ENCODE data around the gene MPLKIP. TPM values are rescaled to one million over a fixed set of nuclear protein-coding genes. Genes with fewer than 3 reads are reported as not detected.
"Not testable (repeated sequence)": the region's sequence is repeated elsewhere in the genome, so short reads cannot be mapped to it uniquely, and the experiment has no call there.

MPLKIP gene
- total RNA-seq, 1 experiment from 2014 or later, result 61.6 TPM

DNA sequence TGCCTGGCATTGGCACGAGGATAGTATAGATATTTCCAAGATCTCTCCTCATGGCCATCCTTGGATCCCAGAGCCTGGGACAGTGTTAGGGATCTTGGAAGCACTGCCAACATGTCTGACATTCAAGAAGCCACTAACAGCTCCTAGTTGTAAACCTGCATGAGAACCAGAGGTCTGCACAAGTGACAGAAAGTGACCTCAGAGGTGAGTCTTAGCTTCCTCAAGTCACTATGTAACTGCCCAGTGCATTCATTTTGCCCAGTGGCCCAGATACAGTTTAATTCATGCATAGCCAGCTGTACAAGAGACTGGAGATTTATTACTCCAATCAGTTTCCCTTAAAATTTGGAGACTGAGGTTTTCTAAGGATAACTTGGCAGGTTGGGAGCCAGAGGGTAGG lies 17.1 kb upstream of the MPLKIP start (continued):
- TF ChIP-seq, protein P1, sequence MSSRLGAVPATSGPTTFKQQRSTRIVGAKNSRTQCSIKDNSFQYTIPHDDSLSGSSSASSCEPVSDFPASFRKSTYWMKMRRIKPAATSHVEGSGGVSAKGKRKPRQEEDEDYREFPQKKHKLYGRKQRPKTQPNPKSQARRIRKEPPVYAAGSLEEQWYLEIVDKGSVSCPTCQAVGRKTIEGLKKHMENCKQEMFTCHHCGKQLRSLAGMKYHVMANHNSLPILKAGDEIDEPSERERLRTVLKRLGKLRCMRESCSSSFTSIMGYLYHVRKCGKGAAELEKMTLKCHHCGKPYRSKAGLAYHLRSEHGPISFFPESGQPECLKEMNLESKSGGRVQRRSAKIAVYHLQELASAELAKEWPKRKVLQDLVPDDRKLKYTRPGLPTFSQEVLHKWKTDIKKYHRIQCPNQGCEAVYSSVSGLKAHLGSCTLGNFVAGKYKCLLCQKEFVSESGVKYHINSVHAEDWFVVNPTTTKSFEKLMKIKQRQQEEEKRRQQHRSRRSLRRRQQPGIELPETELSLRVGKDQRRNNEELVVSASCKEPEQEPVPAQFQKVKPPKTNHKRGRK (CRISPR knock-in tag; IDR thresholded peaks at IDR 0.05; ENCODE audit: borderline replicate concordance), result no peak
- TF ChIP-seq, protein P2, sequence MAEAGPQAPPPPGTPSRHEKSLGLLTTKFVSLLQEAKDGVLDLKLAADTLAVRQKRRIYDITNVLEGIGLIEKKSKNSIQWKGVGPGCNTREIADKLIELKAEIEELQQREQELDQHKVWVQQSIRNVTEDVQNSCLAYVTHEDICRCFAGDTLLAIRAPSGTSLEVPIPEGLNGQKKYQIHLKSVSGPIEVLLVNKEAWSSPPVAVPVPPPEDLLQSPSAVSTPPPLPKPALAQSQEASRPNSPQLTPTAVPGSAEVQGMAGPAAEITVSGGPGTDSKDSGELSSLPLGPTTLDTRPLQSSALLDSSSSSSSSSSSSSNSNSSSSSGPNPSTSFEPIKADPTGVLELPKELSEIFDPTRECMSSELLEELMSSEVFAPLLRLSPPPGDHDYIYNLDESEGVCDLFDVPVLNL (CRISPR knock-in tag; IDR thresholded peaks at IDR 0.05; ENCODE audit: borderline replicate concordance, low read depth), result no peak
- TF ChIP-seq SP1 (CRISPR knock-in tag; conservative IDR thresholded peaks at IDR 0.05) (no peak), ZNF121 (CRISPR knock-in tag; IDR thresholded peaks at IDR 0.05) (no peak)

DNA sequence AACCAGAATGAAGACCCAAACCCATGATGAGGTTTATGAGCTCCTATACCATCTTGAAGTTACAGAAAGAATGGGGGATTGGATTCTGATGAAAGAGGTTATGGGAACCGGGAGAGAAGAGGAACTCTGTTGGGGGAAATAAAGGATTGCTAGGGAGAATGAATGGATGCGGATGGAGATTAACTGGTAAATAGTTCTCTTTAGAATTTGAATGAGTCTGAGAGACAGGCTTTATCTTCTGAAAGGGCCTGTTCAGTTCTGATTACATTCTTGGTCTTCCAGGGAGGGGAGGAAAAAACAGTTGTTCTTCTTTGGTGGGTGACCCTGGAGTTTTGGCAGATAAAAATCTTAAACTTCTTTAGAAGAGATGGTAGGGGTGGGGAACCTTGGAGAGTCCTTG lies 14.2 kb upstream of the MPLKIP start:
- peak; percentile 84 for ATAC-seq
- Mint-ChIP-seq H3K27me3 (ENCODE audit: low read depth) (no peaks in the 10 kb centered on the region; the same call in 1 of the 2 replicates), H3K4me3 (peak overlapping the region; percentile 24; the same call in 1 of the 2 replicates), H3K4me1 (peaks cover 18% of the 10 kb centered on the region), H3K9me3 (peaks cover 35% of the 10 kb centered on the region), H3K36me3 (peaks cover 30% of the 10 kb centered on the region), H3K27ac (peak overlapping the region; percentile 24)
- DNase-seq (ENCODE audit: low spot score), result no peak
- TF ChIP-seq ESRRA (CRISPR knock-in tag; IDR thresholded peaks at IDR 0.05; ENCODE audit: borderline replicate concordance) (no peak), ZNF671 (CRISPR knock-in tag; IDR thresholded peaks at IDR 0.05) (0 out of 2 replicates have a peak, but pooled peaks have one; percentile 1)
- CTCF ChIA-PET, result interaction anchor here (2.5 kb wide), 1 partner anchor 14 kb away, joined by 8 read pairs; the partner anchor contains the start of genes MPLKIP and SUGCT
- POLR2A ChIA-PET, result no interaction called here

DNA sequence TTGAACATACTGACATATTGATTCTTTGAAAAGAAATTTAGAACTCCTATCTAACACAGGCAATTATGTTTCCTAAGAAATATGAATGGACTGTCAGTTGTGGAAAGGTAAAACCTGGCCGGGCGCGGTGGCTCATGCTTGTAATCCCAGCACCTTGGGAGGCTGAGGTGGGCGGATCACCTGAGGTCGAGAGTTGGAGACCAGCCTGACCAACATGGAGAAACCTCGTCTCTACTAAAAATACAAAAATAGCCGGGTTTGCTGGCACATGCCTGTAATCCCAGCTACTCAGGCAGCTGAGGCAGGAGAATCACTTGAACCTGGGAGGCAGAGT lies 13.8 kb upstream of the MPLKIP start:
- CTCF ChIA-PET, result interaction anchor here (2.5 kb wide), 1 partner anchor 13 kb away, joined by 8 read pairs; the partner anchor contains the start of genes MPLKIP and SUGCT
- Mint-ChIP-seq H3K4me1 (peaks cover 22% of the 10 kb centered on the region), H3K9me3 (peaks cover 39% of the 10 kb centered on the region), H3K36me3 (peaks cover 30% of the 10 kb centered on the region), H3K27ac (0 out of 2 replicates have a peak overlapping the region, but pooled peaks have one; percentile 3)
- ATAC-seq; H3K4me3 Mint-ChIP-seq; POLR2A ChIA-PET; H3K27me3 Mint-ChIP-seq (ENCODE audit: low read depth); DNase-seq (ENCODE audit: low spot score): not testable (repeated sequence)

DNA sequence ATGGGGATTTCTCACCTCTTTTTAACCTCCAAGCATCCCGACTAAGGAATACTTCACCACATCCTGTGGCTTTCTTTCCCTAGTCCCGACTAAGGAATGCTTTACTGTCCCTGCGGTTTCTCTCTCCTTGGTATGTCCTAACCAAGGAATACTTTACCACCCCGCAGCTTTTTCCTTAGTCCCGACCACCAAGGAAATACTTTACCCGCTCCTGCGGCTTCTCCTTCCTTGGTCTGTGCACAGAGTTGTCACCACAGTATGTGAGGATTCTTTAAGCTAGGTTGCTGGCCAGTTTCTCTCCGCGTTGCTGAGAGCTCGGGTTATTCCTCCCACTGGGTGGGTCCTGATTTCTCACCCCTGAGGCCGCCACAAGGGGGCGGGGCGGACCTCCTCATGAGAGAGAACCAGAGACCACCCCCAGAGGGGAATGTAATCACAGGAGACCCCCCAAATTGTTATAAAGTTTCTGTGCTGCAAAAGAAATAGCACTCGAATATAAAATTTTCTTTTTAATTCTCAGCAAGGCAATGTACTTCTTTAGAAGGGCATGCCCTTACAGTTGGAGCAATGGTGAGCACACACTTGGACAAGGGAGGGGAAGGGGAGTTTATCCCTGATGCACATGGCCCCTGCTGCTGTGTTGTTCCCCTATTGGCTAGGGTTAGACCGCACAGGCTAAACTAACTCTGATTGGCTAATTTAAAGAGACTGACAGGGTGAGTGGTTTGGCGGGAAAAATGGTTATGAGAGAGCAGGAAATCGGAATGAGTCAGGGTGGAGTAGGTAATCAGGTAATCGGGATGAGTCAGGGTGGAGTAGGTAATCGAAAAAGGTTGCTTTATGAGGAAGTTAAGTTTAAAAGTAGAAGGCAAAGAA lies 13.2 kb upstream of the MPLKIP start:
- peak; percentile 33 for ATAC-seq
- H3K36me3 Mint-ChIP-seq, result peaks cover 30% of the 10 kb centered on the region
- CTCF ChIA-PET, result interaction anchor here (0.5 to 1.0 kb wide), 5 partner anchors 13 to 158 kb away, joined by 3 to 6 read pairs (median 4); partner anchors contain the start of genes MPLKIP and SUGCT
- peak overlapping the region; percentile 3; the same call in 1 of the 2 replicates for H3K27ac Mint-ChIP-seq
- peaks cover 23% of the 10 kb centered on the region for H3K4me1 Mint-ChIP-seq
- peak; percentile 31 for DNase-seq (ENCODE audit: low spot score)
- POLR2A ChIA-PET, result no interaction called here
- peaks cover 39% of the 10 kb centered on the region for H3K9me3 Mint-ChIP-seq
- H3K27me3 Mint-ChIP-seq (ENCODE audit: low read depth), result no peaks in the 10 kb centered on the region; the same call in 1 of the 2 replicates
- H3K4me3 Mint-ChIP-seq, result no peak overlapping the region
- no peak for TF ChIP-seq NR1H2 (CRISPR knock-in tag; IDR thresholded peaks at IDR 0.05)
- TF ChIP-seq, protein P3, sequence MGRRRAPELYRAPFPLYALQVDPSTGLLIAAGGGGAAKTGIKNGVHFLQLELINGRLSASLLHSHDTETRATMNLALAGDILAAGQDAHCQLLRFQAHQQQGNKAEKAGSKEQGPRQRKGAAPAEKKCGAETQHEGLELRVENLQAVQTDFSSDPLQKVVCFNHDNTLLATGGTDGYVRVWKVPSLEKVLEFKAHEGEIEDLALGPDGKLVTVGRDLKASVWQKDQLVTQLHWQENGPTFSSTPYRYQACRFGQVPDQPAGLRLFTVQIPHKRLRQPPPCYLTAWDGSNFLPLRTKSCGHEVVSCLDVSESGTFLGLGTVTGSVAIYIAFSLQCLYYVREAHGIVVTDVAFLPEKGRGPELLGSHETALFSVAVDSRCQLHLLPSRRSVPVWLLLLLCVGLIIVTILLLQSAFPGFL (CRISPR knock-in tag; IDR thresholded peaks at IDR 0.05; ENCODE audit: borderline replicate concordance), result no peak
- TF ChIP-seq, protein P4, sequence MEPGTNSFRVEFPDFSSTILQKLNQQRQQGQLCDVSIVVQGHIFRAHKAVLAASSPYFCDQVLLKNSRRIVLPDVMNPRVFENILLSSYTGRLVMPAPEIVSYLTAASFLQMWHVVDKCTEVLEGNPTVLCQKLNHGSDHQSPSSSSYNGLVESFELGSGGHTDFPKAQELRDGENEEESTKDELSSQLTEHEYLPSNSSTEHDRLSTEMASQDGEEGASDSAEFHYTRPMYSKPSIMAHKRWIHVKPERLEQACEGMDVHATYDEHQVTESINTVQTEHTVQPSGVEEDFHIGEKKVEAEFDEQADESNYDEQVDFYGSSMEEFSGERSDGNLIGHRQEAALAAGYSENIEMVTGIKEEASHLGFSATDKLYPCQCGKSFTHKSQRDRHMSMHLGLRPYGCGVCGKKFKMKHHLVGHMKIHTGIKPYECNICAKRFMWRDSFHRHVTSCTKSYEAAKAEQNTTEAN (CRISPR knock-in tag; IDR thresholded peaks at IDR 0.05), result no peak
- TF ChIP-seq JAZF1 (CRISPR knock-in tag; IDR thresholded peaks at IDR 0.05), result no peak
- TF ChIP-seq NR3C1 (CRISPR knock-in tag; conservative IDR thresholded peaks at IDR 0.05; ENCODE audit: low read depth), result no peak
- TF ChIP-seq, protein P5, sequence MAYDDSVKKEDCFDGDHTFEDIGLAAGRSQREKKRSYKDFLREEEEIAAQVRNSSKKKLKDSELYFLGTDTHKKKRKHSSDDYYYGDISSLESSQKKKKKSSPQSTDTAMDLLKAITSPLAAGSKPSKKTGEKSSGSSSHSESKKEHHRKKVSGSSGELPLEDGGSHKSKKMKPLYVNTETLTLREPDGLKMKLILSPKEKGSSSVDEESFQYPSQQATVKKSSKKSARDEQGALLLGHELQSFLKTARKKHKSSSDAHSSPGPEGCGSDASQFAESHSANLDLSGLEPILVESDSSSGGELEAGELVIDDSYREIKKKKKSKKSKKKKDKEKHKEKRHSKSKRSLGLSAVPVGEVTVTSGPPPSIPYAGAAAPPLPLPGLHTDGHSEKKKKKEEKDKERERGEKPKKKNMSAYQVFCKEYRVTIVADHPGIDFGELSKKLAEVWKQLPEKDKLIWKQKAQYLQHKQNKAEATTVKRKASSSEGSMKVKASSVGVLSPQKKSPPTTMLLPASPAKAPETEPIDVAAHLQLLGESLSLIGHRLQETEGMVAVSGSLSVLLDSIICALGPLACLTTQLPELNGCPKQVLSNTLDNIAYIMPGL (CRISPR knock-in tag; IDR thresholded peaks at IDR 0.05), result no peak
- TF ChIP-seq ZNF138 (CRISPR knock-in tag; conservative IDR thresholded peaks at IDR 0.05), result no peak
- TF ChIP-seq, protein P2 (CRISPR knock-in tag; IDR thresholded peaks at IDR 0.05; ENCODE audit: borderline replicate concordance, low read depth), result no peak
- TF ChIP-seq HMGA2 (CRISPR knock-in tag; IDR thresholded peaks at IDR 0.05), result no peak
- TF ChIP-seq NR2C2 (CRISPR knock-in tag; IDR thresholded peaks at IDR 0.05), result no peak

Data from WTC11 (cell line).